Measurements from ENCODE around the gene MVK.
"Not testable (repeated sequence)": the region's sequence is repeated elsewhere in the genome, so short reads cannot be mapped to it uniquely, and the experiment has no call there.

Gene MVK

GRCh38 chr12:109596418-109597244 lies 23.0 kb downstream of the MVK start:
- no peak overlapping the region for H3K4me3 ChIP-seq (ENCODE audit: low read length)
- TF ChIP-seq ZNF274 (IDR thresholded peaks at IDR 0.05; ENCODE audit: low read depth, low read length): no peak

DNA sequence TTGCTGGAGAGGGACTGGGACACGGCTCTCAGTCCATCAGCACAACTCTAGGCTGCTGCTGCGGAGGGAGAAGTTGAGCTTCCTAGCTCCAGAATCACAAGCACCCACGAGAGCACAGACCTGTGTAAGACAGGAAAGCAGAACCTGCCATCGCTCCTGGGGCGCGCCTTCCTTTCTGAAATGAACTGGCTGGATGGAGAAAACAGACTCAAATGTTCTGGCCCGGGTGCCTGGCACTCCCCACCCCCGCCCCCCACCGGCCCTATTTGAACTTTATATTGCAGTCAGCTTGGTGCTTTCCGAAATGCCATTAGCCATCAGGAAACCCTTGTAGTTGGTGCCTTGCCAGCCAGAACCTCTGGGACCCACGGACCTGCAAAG lies 23.8 kb downstream of the MVK start:
- H3K4me3 ChIP-seq (ENCODE audit: low read length): no peak overlapping the region
- no peak for TF ChIP-seq ZNF274 (IDR thresholded peaks at IDR 0.05; ENCODE audit: low read depth, low read length)

DNA sequence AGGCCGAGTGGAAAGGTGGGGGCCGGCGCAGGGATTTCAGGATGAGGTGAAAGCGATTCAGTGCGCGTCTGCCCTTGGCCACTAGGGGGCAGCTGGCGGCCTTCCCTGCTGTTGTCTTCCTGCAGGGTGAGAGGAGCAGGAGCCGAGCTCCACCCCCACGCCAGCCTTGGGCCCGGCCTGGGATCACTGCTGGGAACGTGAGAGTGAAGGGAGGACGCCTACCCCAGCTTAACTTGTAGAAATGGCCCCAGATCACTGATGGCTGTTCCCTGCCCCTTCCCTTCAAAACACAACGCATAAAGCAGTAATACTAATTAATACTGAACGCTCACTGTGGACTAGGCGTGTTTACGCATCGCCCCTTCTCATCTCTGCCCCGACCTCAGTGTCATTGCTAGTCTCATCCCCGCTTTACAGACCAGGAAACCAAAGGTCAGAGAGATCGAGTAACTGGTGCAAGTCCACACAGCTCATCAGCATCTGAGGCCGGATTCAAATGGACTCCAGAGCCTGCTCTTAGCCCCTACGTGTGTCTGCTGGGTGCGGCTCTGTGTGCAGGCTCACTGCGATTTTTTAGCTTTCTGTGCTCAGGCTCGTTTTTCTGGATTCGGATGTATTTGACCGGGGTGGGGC lies 24.3 kb downstream of the MVK start:
- no peak overlapping the region for H3K4me3 ChIP-seq (ENCODE audit: low read length)
- no peak for TF ChIP-seq ZNF274 (IDR thresholded peaks at IDR 0.05; ENCODE audit: low read depth, low read length)

- TF ChIP-seq ZNF274 (IDR thresholded peaks at IDR 0.05; ENCODE audit: low read depth, low read length): no peak
- H3K4me3 ChIP-seq (ENCODE audit: low read length): no peak overlapping the region
These were observed 24.8 kb downstream of the MVK start for GRCh38 chr12:109598428-109598854.

DNA sequence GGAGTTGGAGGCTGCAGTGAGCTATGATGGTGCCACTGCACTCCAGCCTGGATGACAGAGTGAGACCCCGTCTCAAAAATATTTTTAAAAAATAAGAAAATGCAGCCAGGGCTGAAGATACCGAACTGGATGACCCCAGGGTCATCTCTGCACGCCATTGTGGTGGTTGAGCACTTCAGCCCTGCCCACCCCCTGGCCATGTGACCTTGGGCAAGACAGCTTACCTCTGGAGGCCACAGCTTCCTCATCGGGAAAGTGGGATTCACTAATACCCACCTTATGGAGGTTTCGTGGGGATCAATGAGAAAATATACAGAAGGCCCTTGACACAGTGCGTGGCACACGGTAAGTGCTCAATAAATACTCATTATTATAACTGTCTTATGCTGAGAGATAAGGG lies 25.5 kb downstream of the MVK start:
- no peak for TF ChIP-seq ZNF274 (IDR thresholded peaks at IDR 0.05; ENCODE audit: low read depth, low read length)
- no peak overlapping the region for H3K4me3 ChIP-seq (ENCODE audit: low read length)

- no peak for TF ChIP-seq ZNF274 (IDR thresholded peaks at IDR 0.05; ENCODE audit: low read depth, low read length)
- no peak overlapping the region for H3K4me3 ChIP-seq (ENCODE audit: low read length)
These were observed 26.9 kb downstream of the MVK start for GRCh38 chr12:109600481-109600880.

- H3K4me3 ChIP-seq (ENCODE audit: low read length): no peak overlapping the region
- TF ChIP-seq ZNF274 (IDR thresholded peaks at IDR 0.05; ENCODE audit: low read depth, low read length): no peak
These were observed 27.4 kb downstream of the MVK start for GRCh38 chr12:109600995-109601394.

GRCh38 chr12:109601557-109601956 lies 28.0 kb downstream of the MVK start:
- TF ChIP-seq ZNF274 (IDR thresholded peaks at IDR 0.05; ENCODE audit: low read depth, low read length): no peak
- H3K4me3 ChIP-seq (ENCODE audit: low read length): no peak overlapping the region

DNA sequence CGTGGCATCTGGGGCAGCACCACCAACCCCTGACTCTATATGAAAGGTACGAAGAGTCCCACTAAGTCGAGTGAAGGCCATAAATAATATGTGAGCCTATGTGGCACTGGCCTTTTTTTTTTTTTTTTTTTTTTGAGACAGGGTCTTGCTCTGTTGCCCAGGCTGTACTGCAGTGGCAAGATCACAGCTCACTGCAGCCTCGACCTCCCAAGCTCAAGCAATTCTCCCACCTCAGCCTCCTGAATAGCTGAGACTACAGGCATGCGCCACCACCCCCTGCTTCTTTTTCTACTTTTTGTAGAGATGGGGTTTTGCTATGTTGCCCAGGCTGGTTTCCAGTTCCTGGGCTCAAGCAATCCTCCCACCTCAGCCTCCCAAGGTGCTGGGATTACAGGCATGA lies 28.5 kb downstream of the MVK start:
- not testable (repeated sequence) for H3K4me3 ChIP-seq (ENCODE audit: low read length)

DNA sequence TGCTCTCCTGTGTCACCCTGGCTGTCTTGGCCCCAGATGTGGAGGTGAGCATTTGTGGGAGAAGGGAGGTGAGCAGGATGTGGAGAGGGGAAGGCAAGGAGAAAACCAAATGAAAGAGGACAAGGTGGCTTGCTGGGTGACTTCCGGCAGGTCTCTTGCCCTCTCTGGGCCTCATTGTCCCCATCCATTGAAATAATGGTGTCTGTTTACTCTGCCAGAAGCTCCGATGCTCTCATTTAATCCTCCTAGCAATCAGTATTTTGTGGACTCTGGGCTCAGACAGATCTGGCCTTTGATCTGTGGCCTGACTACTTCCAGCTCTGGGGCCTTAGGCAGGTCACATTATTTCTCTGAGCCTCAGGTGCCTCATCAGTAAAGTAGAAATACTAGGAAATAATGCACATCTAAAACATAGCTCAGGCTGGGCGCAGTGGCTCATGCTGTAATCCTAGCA lies 30.6 kb downstream of the MVK start:
- TF ChIP-seq ZNF274 (IDR thresholded peaks at IDR 0.05; ENCODE audit: low read depth, low read length): no peak
- no peak overlapping the region for H3K4me3 ChIP-seq (ENCODE audit: low read length)

GRCh38 chr12:109605016-109605415 lies 31.4 kb downstream of the MVK start:
- H3K4me3 ChIP-seq (ENCODE audit: low read length): no peak overlapping the region
- TF ChIP-seq ZNF274 (IDR thresholded peaks at IDR 0.05; ENCODE audit: low read depth, low read length): no peak

DNA sequence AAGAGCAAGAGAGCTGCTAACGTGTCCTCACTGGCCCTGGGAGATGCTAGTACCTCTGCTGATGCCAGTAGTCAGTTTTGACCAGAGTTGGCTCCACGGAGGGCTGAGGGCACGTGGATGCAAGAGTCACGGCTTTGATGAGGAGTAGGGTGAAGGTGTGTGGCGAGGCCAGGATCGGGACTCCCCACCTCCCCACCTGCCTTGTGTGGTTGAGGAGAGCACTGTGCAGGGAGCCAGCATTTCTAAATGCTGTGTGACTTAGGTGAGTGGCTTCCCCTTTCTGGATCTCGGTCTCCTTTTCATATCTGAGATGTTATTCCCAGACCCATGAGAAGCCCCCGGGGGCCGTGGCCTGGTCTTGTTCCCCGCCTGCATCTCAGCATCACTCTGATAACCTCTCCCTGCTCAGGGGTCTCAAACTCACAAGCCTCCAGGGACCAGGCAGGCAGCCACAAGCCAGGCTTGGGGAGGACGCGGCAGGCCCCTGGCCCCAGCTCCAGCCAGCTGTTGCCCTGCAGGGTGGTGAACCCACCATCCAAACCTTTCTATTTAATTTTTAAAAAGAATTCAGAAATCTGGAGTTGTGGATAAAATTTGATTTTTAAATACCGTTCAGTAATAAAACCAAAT lies 32.1 kb downstream of the MVK start:
- TF ChIP-seq ZNF274 (IDR thresholded peaks at IDR 0.05; ENCODE audit: low read depth, low read length): no peak
- H3K4me3 ChIP-seq (ENCODE audit: low read length): no peak overlapping the region

DNA sequence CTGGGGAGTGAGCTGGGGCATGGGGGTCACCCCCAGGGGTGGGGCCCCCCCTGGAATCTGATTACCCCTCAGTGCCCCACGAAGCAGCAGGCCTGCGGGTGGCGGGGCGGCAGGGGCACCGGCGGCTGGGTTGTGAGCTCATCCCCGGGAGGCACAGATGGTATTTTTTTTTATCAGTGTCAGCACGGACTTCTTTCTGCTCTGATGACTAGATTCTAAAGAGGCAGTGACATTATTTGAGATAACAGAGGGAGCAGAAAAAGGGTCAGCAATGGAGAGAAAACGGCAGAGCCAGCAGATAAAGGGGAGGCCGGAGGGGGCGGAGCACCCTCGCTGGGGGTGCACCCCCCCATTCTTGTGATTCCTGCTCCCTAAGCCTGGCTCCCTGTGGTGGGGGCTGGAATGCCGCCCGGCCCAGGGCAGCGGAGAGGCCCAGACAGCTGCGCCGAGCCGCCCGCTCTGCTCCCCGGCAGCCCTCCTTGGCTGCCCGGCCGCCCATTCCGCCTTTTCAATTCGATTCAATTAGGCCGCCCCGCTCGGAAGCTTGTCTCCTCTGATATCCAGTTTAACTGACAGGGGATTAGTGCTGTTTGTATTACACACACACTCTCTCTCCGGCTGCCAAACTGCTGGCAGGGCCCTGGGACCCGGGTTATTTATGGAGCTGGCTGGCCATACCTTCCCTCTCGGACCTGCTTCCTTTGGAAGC lies 32.9 kb downstream of the MVK start:
- TF ChIP-seq ZNF274 (IDR thresholded peaks at IDR 0.05; ENCODE audit: low read depth, low read length): no peak
- H3K4me3 ChIP-seq (ENCODE audit: low read length): no peak overlapping the region

DNA sequence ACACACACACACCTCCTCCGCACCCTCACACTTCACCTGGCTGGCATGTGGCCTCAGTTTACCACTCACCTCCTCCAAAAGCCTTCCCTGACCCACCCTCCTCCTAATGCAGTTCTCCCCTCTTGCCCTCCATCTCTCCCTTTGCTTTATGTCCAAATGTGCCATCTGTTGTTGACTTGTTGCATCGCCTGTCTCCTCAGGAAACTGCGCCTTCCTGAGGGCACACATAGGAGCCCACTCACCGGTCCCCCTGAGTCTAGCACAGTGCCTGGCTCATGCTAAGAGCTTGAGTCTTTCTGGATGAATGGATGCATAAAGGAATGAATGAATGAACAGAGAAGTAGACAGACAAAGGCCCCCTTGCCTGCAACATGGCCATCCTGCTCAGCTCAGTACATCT lies 34.0 kb downstream of the MVK start:
- no peak overlapping the region for H3K4me3 ChIP-seq (ENCODE audit: low read length)
- TF ChIP-seq ZNF274 (IDR thresholded peaks at IDR 0.05; ENCODE audit: low read depth, low read length): no peak

All from GM08714 (cell line).